Central memory CD4-positive, alpha-beta T cell (primary cell): ENCODE results near the gene DOC2A.

ENCODE experiments used
- DNase-seq: peaks from one replicate; pipeline ENCODE4 v3.0.0; 2022

The DOC2A gene

DNA sequence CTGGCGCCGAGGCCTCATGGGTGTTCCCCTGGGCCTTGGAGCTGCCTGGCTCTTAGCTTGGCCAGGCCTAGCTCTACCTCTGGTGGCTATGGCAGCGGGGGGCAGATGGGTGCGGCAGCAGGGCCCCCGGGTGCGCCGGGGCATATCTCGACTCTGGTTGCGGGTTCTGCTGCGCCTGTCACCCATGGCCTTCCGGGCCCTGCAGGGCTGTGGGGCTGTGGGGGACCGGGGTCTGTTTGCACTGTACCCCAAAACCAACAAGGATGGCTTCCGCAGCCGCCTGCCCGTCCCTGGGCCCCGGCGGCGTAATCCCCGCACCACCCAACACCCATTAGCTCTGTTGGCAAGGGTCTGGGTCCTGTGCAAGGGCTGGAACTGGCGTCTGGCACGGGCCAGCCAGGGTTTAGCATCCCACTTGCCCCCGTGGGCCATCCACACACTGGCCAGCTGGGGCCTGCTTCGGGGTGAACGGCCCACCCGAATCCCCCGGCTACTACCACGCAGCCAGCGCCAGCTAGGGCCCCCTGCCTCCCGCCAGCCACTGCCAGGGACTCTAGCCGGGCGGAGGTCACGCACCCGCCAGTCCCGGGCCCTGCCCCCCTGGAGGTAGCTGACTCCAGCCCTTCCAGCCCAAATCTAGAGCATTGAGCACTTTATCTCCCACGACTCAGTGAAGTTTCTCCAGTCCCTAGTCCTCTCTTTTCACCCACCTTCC is 23.3 kb downstream of the DOC2A start:
- no peak for DNase-seq

GRCh38 chr16:29986931-29987330 is 23.9 kb downstream of the DOC2A start:
- DNase-seq, result no peak

- DNase-seq, result no peak
Measured at GRCh38 chr16:29986231-29986630, 24.6 kb downstream of the DOC2A start.

DNA sequence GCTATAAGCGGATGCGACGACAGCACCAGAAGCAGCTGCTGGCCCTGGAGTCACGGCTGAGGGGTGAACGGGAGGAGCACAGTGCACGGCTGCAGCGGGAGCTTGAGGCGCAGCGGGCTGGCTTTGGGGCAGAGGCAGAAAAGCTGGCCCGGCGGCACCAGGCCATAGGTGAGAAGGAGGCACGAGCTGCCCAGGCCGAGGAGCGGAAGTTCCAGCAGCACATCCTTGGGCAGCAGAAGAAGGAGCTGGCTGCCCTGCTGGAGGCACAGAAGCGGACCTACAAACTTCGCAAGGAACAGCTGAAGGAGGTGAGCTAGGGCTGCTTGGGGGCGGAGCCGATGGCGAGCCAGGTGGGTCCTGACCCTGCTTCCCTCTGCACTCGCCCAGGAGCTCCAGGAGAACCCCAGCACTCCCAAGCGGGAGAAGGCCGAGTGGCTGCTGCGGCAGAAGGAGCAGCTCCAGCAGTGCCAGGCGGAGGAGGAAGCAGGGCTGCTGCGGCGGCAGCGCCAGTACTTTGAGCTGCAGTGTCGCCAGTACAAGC is 25.5 kb downstream of the DOC2A start:
- DNase-seq, result no peak

GRCh38 chr16:29984764-29985147 is 26.1 kb downstream of the DOC2A start:
- DNase-seq, result no peak

GRCh38 chr16:29984137-29984763 is 26.6 kb downstream of the DOC2A start:
- DNase-seq, result no peak

- DNase-seq, result no peak
Measured at GRCh38 chr16:29983420-29984136, 27.2 kb downstream of the DOC2A start.

DNA sequence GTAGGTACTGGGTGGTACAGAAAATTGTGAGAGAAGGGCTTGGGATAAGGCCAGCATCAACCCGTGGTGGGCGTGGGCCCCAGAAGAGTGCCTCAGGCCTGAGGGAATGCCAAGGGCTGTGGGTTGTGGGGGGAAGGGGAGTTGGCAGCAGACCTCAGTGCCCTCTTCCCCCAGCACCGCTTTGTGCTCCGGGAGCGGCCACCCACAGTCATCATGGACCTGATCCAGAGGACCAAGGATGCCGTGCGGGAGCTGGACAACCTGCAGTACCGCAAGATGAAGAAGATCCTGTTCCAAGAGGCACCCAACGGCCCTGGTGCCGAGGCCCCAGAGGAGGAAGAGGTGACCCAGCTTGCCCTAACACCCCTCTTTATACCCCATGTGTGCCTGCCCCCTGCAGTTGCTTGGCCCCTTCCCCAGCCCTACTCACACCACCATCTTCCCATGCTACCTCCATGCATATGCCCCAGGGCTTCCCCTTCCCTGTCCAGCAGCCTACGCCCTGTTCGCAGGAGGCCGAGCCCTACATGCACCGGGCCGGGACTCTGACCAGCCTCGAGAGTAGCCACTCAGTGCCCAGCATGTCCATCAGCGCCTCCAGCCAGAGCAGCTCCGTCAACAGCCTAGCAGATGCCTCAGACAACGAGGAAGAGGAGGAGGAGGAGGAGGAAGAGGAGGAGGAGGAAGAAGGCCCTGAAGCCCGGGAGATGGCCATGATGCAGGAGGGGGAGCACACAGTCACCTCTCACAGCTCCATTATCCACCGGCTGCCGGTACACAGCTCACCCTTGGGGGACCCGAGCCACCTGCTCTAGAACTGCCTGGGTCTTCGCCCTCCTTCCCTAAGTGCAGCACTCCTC is 28.0 kb downstream of the DOC2A start:
- DNase-seq, result no peak

DNA sequence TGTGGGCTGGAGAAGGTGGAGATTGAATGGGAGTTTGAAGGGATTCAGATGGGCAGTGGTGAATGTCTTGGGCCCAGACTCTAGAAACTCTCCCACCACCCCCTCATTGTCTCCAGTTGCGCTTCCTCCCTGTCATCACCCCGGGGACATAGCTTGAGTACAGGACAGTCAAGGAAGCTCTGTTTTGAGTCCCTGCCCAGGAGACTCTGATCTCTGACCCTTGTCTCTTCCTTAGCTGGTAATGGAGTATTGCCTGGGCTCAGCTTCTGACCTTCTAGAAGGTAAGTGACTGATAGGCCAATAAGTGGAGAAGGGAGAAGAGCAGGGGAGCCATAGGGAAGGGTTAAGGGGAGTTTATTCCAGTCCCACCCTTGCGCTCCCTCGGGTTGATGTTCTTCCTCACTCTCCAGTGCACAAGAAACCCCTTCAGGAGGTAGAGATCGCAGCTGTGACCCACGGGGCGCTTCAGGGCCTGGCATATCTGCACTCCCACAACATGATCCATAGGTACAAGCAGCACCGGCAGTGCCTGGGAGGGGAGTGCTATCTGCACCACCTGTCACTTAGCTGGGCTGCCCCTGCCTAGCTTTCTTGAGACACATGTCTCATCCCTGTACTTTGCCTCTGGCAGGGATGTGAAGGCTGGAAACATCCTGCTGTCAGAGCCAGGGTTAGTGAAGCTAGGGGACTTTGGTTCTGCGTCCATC is 32.1 kb downstream of the DOC2A start:
- DNase-seq, result no peak

DNA sequence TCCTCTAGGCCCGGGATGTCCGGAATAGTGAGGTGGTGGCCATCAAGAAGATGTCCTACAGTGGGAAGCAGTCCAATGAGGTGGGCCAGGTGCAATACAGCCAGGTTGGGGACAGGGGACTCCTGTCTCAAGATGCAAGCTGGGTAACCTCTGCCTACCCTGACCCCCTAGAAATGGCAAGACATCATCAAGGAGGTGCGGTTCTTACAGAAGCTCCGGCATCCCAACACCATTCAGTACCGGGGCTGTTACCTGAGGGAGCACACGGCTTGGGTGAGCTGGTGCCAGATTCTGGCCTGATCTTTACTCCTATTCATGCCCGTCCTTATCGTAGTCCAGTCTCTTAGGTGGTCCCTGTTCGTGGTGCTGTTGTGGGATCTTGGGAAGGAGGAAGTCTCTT is 32.7 kb downstream of the DOC2A start:
- no peak for DNase-seq

- no peak for DNase-seq
Measured at GRCh38 chr16:29977063-29977825, 33.6 kb downstream of the DOC2A start.

- DNase-seq, result no peak
Measured at GRCh38 chr16:29975811-29976511, 34.9 kb downstream of the DOC2A start.

- DNase-seq, result no peak
Measured at GRCh38 chr16:29975134-29975538, 35.7 kb downstream of the DOC2A start.

- no peak for DNase-seq
Measured at GRCh38 chr16:29974291-29975133, 36.3 kb downstream of the DOC2A start.

GRCh38 chr16:29973384-29974246 is 37.2 kb downstream of the DOC2A start, which contains the start of gene TAOK2:
Gene TAOK2, plus strand, starts transcription at chr16:29973868. Its CDS starts 3,905 bp downstream, at chr16:29977773.
- DNase-seq, result peak; percentile 92

- no peak for DNase-seq
Measured at GRCh38 chr16:29972992-29973383, 37.8 kb downstream of the DOC2A start.

DNA sequence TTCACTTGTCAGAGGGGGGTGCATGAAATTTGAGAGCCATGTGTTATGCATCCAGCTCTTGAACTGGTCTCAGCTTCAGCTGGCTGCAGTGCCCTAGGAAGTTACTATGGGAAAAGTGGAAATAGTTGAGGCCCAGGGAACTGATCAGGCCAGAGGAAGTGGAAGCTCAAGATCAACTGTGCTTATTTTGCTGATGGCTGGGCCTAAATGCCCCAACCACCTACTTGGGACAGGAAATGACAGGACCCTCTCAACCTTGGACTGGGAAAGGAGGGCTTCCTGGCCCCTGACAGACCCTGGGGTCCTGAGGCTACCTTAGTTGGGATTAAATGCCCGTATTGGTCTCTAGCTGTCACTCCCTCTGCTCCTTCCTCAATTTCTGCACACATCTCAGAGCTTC is 38.3 kb downstream of the DOC2A start:
- DNase-seq, result no peak

DNA sequence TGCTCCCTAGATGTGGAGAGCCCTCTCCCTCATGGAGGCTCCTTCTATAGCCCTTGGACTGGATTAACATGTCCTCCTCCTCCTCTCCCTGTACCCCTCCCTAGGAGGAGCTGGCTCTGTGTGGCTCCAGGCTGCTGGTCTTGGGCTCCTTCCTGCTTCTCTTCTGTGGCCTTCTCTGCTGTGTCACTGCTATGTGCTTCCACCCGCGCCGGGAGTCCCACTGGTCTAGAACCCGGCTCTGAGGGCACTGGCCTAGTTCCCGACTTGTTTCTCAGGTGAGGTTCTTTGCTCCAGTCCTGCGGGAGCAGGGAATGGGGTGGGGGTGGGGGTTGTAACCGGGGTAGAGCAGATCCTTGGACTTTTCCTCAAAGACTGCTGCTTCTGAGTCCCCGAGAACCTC is 39.5 kb downstream of the DOC2A start:
- no peak for DNase-seq

DNA sequence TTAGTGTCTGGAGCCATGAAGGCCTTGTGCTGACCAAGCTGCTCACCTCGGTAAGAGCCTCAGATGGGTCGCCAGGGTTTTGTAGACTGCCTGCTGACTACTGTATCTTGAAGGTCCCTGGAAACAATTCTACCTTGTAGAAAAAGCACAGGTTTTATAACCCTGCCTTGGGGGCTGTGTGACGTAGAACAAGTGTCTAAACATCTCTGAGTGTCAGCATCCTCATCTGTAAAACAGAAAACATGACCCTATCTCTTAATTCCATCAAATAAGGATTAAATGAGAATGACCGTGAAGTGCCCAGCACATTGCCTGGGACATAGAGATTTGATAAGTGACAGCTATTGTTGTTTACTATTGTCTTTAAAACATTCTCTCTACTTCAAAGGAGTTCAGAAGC is 42.6 kb downstream of the DOC2A start:
- no peak for DNase-seq
